Measurements from ENCODE around the gene PEX10. TPM values are rescaled to one million over a fixed set of nuclear protein-coding genes. Genes with fewer than 3 reads are reported as not detected.

PEX10 gene
- total RNA-seq, 2 donors from 2014 or later, result 17.8 to 19.9 TPM

GRCh38 chr1:2372551-2373490 is 39.5 kb downstream of the PEX10 start:
- intact Hi-C loops (cut with DNase I, micrococcal nuclease), result no loop called here
- ATAC-seq, result no peak
- DNase-seq, result peak in 1 of 2 donors; percentile 19

- DNase-seq (peak in 1 of 2 donors; percentile 16), ATAC-seq (no peak)
- intact Hi-C loops (cut with DNase I, micrococcal nuclease), result no loop called here
These were observed 44.2 kb downstream of the PEX10 start for GRCh38 chr1:2368053-2368744.

GRCh38 chr1:2363847-2364513 is 48.4 kb downstream of the PEX10 start:
- intact Hi-C loops (cut with DNase I, micrococcal nuclease), result no loop called here
- ATAC-seq, result no peak

DNA sequence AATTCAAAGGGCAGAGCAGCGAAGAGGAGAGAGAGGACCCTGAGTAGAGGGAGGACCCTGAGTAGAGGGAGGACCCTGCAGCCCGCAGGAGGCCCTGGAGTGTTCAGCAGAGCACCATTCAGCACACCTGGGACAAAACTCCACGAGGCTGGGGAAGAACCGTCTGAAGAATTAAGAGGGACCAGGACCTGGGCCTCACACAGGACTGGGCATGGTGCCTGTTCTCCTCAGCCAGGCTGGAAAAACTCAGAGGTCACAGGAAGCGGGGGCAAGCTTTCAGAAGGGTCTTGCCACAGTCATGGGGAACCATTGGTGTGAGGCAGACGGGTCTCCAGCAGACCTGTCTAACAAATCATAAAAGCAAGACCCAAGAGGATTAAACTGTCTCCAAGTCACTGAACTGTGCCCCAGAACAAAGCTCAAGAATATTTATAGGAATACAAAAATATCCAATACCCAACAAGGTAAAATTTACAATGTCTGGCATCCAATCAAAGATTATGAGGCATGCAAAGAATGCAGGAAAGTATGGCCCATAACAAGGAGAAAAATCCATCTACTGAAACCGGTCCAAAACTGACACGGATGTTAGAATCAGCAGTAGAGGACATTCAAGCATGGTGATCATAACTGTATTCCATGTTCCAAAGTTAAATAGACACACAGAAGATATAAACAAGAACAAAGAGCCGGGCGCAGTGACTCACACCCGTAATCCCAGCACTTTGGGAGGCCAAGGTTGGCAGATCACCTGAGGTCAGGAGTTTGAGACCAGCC is 51.6 kb downstream of the PEX10 start:
- intact Hi-C loops (cut with DNase I, micrococcal nuclease), result no loop called here
- DNase-seq (peak in 1 of 2 donors; percentile 3), ATAC-seq (no peak)

More at GRCh38 chr1:2363847-2364513, 48.4 kb downstream of the PEX10 start:
- no peak for DNase-seq

GRCh38 chr1:2358651-2359640 is 53.4 kb downstream of the PEX10 start:
- DNase-seq (no peak), ATAC-seq (no peak)
- intact Hi-C loops (cut with DNase I, micrococcal nuclease), result no loop called here

GRCh38 chr1:2358072-2358471 is 54.3 kb downstream of the PEX10 start:
- intact Hi-C loops (cut with DNase I, micrococcal nuclease), result no loop called here
- ATAC-seq (no peak), DNase-seq (no peak)

DNA sequence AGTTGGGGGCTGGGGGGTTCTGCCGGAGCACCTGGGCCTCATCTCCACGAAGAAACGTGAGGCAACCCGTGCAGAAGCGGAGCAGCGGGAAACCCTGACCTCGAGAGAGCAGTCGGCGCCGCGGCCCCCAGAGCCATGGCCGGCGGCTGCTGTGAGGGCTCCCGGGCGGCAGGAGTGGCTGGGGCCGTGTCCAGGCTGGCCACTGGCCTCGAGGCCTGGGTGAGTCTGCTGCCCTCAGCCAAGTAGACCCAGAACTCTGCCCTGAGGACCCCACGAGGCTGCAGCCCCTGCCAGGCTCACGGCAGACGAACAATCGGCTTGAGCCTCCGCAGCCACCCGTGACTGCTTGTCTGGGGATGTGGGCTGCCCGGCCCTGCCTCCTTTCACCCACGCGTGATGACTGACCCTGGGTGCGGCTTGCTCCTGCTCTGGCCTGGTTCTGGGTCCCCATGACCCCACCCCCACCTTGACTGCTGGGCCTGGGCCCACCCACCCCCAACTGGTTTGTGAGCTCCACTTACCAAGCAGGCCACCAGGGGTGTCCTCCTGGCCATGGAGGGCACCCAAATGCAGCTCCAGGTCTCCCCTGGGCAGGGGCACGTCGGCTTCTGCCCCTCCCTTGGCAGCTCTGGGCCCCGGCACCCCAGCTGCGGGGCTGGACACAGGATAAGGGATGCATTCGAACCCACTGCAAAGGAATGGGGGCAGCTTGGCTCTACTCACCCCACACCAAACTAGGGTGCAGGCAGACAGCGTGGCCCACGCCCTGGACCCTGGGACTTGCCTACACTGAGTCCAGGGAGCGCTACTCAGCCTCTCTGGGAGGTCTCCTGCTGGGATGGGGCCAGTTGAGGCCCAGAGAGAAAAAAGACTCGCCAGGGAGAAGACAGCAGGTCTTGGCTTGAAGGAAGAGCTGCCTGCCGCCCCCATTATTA is 55.2 kb downstream of the PEX10 start:
- intact Hi-C loops (cut with DNase I, micrococcal nuclease), result no loop called here
- DNase-seq, result no peak

GRCh38 chr1:2356401-2356800 is 56.0 kb downstream of the PEX10 start:
- intact Hi-C loops (cut with DNase I, micrococcal nuclease), result no loop called here
- DNase-seq (no peak), ATAC-seq (no peak)

More for the DNA sequence above, 55.2 kb downstream of the PEX10 start:
- ATAC-seq, result no peak

DNA sequence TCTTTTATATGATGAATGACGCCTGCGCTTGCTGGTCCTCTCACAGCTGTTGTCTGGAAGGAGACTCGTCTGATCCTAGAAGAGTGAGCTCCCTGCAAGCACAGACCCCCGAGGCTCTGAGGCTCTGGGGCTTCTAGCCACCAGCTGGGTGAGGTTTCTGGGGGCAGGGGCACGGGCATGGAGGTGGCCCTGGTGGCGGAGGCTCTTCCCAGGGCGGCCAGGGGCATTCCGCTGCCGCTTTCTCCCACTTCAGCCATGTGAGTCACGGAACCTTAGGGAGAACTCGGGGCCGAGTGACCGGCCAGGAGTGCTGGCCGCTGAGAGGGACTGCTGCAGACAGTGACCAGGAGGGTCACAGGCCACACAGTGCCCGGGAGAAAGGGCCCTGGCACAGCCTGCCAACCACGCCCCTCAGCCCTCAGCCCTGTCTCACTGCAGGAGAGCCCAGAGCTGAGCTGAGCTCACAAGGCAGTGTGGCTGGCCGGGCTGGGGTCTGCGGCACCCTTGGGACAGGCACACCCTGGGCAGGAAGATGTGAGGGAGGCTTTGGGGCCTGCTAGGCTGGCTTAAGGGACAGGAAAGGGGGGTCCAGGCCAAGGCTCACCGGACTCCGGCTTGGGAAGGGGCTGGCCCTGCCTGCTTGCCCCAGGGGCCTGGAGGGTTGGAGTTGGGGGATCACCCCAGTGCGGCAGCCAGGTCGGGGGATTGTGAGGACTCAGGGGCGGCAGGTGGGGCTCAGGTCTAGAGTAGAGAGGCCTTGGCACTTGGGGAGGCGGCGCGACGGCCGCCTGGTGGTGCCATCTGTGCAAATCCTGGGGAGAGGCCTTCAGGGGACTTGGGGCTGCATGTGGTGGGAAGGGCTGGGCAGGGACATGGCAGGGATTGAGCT is 56.7 kb downstream of the PEX10 start:
- no peak for ATAC-seq
- no peak for DNase-seq
- intact Hi-C loops (cut with DNase I, micrococcal nuclease), result no loop called here

DNA sequence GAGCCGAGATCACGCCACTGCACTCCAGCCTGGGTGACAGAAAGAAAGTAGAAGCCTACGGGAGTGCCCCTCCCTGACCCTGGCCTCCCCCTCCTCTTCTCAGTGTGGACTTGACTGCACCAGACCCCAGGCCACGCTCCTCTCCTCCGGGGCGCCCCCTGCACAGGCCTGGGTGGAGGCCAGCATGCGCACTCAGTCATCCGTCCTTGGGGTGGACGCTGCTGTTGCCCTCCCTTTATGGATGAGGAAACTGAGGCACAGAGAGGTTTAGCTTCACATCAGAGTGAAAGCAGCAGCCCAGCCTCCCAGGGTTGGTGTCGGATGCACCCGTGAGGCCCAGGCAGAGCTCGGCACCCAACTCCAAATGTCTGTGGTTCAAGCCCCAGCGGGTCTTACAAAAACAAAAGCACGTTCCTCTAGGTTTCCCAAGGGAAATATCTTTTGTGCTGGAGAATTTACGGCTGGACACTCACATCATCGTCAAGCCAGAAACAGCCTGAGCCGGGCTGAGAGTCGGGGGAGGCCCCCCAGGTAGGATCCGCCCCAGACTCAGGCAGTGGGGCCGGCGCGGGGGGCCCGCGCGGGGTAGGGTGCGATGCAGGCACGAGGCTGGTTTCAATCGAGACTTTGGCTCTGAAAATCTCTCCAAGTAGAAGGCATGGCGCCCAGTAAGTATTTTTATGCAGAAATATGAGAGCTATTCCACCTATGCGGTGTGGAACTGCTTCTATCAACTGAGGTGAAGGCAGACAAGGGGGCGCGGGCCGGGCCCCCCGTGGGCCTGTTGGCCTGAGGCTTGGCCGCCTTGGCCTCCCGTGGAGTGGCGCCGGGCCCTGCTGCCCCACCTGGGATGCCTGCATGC is 57.6 kb downstream of the PEX10 start:
- ATAC-seq, result no peak
- intact Hi-C loops (cut with DNase I, micrococcal nuclease), result no loop called here
- no peak for DNase-seq

Other genes with a start within 250 kb of the PEX10 start
- 10 to 100 TPM; 28.5 to 32.6 TPM for gene FAAP20, start 217.8 kb downstream of the PEX10 start, total RNA-seq
- gene SKI, start 184.2 kb downstream of the PEX10 start, total RNA-seq, result 10 to 100 TPM; 30.2 to 35.5 TPM
- gene MORN1, start 21.0 kb downstream of the PEX10 start, total RNA-seq, result 10 to 100 TPM; 11.0 to 15.2 TPM
- 100 to 1,000 TPM; 191 to 221 TPM for gene RER1, start 20.7 kb downstream of the PEX10 start, total RNA-seq
- gene PLCH2, start 63.7 kb upstream of the PEX10 start, total RNA-seq, result 1 to 10 TPM; 3.6 to 4.6 TPM
- 10 to 100 TPM; 29.4 to 32.6 TPM for gene PANK4, start 114.0 kb upstream of the PEX10 start, total RNA-seq
- 1 to 10 TPM; 2.7 to 6.2 TPM for gene HES5, start 117.7 kb upstream of the PEX10 start, total RNA-seq
- 100 to 1,000 TPM; 142 to 178 TPM for gene TNFRSF14, start 143.8 kb upstream of the PEX10 start, total RNA-seq
- 10 to 100 TPM; 73.9 to 86.3 TPM for gene PRXL2B, start 174.2 kb upstream of the PEX10 start, total RNA-seq
- 10 to 100 TPM in 1 of 2 donors, 1 to 10 TPM in 1; 7.8 to 11.5 TPM for gene MMEL1, start 220.5 kb upstream of the PEX10 start, total RNA-seq